ENCODE data around the gene EIF5.
A peak's percentile ranks its signal among the peaks of the same experiment; 100 is the strongest.

The EIF5 gene

GRCh38 chr14:103314496-103315277 lies 19.4 kb upstream of the EIF5 start:
- TF ChIP-seq SIN3A (IDR thresholded peaks at IDR 0.05; ENCODE audit: borderline replicate concordance, insufficient read depth, low read length) = no peak
- no peak for TF ChIP-seq POLR2AphosphoS5 (IDR thresholded peaks at IDR 0.05; ENCODE audit: low read depth, low read length)
- no peak for TF ChIP-seq TAF1 (IDR thresholded peaks at IDR 0.05; ENCODE audit: borderline replicate concordance, insufficient read depth, low read length)
- no peak for TF ChIP-seq REST (IDR thresholded peaks at IDR 0.05; ENCODE audit: insufficient read depth in 1 of 2, low read depth in 2 of 2, low read length in 2 of 2)
- TF ChIP-seq FOXP2 (optimal IDR thresholded peaks at IDR 0.05; ENCODE audit: borderline replicate concordance, extremely low read depth, extremely low read length, insufficient read depth) = no peak

- TF ChIP-seq FOXP2 (optimal IDR thresholded peaks at IDR 0.05; ENCODE audit: borderline replicate concordance, extremely low read depth, extremely low read length, insufficient read depth) (peak; percentile 60), POLR2AphosphoS5 (IDR thresholded peaks at IDR 0.05; ENCODE audit: low read depth, low read length) (no peak), REST (IDR thresholded peaks at IDR 0.05; ENCODE audit: insufficient read depth in 1 of 2, low read depth in 2 of 2, low read length in 2 of 2) (no peak), TAF1 (IDR thresholded peaks at IDR 0.05; ENCODE audit: borderline replicate concordance, insufficient read depth, low read length) (no peak), SIN3A (IDR thresholded peaks at IDR 0.05; ENCODE audit: borderline replicate concordance, insufficient read depth, low read length) (no peak)
These were observed 18.6 kb upstream of the EIF5 start for GRCh38 chr14:103315351-103315911.

- TF ChIP-seq POLR2AphosphoS5 (IDR thresholded peaks at IDR 0.05; ENCODE audit: low read depth, low read length) (no peak), SIN3A (IDR thresholded peaks at IDR 0.05; ENCODE audit: borderline replicate concordance, insufficient read depth, low read length) (no peak), FOXP2 (optimal IDR thresholded peaks at IDR 0.05; ENCODE audit: borderline replicate concordance, extremely low read depth, extremely low read length, insufficient read depth) (no peak)
These were observed 18.1 kb upstream of the EIF5 start for GRCh38 chr14:103315941-103316340.

- no peak for TF ChIP-seq TAF1 (IDR thresholded peaks at IDR 0.05; ENCODE audit: borderline replicate concordance, insufficient read depth, low read length)
These were observed 17.3 kb upstream of the EIF5 start for GRCh38 chr14:103316721-103317121.

- TF ChIP-seq FOXP2 (optimal IDR thresholded peaks at IDR 0.05; ENCODE audit: borderline replicate concordance, extremely low read depth, extremely low read length, insufficient read depth) = no peak
These were observed 16.8 kb upstream of the EIF5 start for GRCh38 chr14:103317251-103317650.

GRCh38 chr14:103317976-103318580 lies 16.0 kb upstream of the EIF5 start:
- TF ChIP-seq TAF1 (IDR thresholded peaks at IDR 0.05; ENCODE audit: borderline replicate concordance, insufficient read depth, low read length) (no peak), SIN3A (IDR thresholded peaks at IDR 0.05; ENCODE audit: borderline replicate concordance, insufficient read depth, low read length) (no peak), REST (IDR thresholded peaks at IDR 0.05; ENCODE audit: insufficient read depth in 1 of 2, low read depth in 2 of 2, low read length in 2 of 2) (no peak), POLR2AphosphoS5 (IDR thresholded peaks at IDR 0.05; ENCODE audit: low read depth, low read length) (no peak), FOXP2 (optimal IDR thresholded peaks at IDR 0.05; ENCODE audit: borderline replicate concordance, extremely low read depth, extremely low read length, insufficient read depth) (no peak)
